HG03457 (cell line): Measurements from ENCODE around the gene LOX.

Experiments
- ATAC-seq: cut with Tn5 transposase; IDR thresholded peaks from one replicate; pipeline ENCODE4 v1.9.1; 2021; ENCODE audit warnings: moderate number of reproducible peaks; ENCODE audit not compliant: unreplicated experiment

The LOX gene, protein sequence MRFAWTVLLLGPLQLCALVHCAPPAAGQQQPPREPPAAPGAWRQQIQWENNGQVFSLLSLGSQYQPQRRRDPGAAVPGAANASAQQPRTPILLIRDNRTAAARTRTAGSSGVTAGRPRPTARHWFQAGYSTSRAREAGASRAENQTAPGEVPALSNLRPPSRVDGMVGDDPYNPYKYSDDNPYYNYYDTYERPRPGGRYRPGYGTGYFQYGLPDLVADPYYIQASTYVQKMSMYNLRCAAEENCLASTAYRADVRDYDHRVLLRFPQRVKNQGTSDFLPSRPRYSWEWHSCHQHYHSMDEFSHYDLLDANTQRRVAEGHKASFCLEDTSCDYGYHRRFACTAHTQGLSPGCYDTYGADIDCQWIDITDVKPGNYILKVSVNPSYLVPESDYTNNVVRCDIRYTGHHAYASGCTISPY

DNA sequence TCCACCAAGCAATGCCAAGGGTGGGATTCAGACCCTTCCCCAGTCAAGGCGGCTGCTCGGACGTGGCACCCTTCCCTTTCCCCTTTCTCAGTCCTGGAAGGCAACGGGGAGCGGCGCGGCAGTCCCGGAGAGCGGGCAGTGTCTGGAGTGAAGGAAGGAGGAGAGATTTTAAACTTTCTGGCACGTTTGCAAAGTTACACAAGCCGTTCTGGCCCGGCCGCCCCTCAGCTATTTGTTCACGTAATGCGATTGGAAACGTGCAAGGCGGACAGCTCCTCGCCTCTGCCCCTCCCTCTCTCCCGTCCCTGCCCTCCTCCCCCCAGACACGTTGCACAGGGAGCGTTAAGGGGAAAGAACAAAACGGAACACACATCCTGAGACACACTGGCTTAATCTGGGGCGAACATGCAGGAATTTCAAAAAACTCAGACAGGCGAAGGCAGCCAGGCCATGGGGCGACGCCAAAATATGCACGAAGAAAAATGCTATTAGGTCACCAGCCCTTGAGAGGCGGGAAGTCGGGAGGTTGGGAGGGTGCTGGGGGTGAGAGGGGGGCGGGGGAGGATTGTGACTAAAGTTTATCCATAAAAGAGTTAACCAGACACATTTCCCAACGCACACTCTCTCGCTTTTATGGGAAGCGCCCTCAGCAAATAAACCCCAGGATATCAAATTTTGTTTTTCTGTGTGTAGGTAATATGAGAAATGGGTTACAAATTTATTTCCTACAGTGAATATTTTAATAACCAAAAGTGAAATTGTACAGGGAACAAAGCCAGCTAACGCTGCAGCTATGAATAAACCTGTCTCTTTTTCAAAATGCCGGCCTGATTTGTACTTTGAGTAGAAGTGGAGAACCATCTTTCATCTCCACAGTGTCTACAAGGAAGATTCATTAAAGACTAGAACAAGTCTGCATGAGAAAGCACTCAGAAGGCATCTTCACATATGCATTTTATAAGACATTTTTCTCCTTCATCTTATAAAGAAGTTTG lies at the start of gene LOX:
TSS of gene LOX (minus strand) at position 144 of the 995 bp plus-strand sequence. CDS start 274 bp downstream, outside the sequence.
- ATAC-seq = no peak

DNA sequence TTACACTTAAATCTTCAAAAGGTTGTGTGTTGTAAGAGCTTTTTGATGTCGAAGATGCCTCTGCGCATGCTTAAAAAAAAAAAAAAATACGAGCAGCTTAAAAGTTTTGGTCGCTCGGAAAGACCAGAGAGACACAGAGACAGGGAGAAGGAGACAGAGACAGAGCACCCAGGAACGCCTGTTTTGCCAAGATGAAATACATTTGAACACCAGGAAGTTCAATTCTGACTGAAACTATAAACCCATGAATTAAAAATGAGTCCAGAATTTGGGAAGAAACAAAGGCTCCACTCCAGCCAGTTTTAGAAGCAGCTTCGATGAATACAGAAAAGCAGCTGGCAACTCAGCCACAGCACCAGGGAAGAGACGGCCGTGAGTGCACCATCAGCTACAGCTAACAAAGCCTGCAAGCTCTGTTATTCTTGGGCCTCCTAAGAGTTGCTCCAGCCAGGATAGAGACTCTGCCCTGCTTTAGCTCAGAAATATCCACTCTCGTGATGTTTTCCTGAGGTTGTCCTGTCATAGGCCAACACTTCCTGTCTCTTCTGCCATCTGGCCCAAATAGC lies 48.8 kb upstream of the LOX start:
- ATAC-seq = no peak

DNA sequence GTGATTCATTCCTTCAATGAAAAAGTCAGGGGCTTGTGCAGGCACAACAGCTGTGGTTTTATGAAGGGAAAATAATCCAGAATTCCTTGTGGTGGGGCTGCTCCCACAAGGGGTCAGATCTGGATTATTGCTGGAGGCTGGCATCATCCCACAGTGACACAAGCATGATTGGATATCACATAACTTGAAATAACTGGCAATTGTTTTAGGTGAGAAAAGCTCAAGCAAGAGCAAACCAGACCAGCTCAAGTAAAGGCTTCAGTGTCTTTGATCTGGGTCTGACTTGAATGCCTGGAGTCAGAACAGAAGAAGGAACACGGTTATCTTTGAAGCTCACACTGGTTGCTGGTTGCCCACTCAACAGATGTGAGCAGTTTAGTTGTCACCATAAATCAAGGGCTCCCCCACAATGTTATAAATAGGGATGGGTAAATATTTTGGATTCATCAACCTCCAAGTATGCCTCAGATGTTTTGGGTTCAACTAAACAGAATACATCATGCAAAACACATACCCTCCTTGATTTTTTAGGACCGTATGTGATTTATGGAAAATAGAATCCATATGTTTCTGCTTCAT lies 48.2 kb upstream of the LOX start:
- ATAC-seq = no peak

DNA sequence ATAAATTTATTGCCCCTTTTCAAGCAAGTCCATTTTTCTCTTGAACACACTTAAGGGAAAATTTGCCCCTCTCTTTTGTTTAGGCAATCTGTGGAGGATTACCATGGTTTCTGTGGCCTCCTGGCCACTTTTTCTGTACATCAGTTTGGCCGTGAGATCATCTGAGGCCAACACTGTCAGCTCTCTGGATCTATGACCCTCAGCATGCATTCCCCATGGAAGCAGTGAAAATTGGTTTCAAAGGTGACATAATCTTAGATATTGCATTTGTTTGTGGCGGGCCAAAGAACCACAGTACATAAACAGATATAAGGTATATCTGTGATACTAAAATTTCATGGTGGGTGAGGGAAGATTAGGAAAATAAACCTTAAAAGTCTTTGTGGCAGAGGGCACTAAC lies 46.7 kb upstream of the LOX start:
- no peak for ATAC-seq

DNA sequence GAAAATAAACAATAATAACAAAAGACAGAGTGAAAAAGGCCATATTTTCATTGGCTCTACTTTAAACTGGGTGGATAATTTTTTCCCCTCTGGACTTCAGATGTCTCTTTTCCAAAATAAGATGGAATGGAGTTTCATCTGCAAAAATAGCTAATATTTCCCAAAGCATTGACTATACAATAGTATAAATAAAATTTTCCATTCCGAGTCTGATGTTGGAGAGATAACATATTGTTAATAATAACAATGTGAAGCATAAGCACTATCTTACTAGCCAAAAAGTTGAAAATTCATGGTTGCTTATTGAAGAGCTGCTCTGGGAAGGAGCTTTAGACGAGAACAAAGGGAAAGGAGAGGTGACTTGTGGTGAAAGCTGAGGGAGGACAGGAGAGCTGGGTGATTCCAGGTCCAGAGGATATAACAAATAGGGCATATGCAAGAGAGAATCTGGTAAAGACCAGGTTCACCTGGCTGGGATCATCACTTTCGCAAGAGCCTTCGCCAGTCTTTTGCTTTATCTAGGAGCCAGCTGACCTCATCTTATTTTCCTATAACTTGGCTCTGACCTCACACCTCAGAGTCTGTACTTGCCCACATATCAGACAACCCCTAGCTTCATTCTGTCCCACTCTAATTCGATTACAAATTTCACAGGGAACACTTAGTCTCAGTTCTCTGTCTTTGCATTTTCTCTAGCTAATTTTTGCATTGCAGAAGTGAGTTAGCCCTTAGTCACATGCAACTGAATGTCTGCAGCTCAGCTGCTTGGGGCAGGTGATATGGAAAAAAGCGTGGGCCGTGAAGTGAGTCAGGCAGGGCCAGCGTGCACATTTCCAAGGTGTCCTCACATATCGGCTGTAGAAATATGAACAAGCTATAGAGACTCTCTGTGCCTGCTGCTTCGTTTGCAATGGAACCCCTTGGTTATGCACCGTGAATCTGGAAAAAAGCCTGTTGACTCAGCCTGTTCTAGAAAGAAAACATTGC lies 43.7 kb upstream of the LOX start:
- ATAC-seq = no peak

DNA sequence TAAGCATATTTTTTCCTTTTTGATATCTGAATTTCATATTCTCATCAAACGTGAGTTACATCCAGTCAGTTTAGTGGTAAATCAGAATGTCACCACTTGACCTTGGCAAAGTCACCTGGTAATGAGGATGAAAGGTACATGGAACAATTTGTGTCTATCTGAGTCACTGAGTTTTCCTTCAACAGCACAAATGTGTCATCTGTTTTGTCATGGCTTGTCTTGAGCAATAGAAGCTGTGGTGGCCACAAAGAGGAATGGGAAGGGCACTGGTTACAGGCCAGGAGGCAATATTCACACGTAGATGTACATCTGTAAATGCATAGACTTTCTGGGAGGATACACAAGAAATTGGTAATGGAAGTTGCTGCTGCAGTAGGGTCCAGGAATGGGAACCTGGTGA lies 42.9 kb upstream of the LOX start:
- ATAC-seq = no peak

DNA sequence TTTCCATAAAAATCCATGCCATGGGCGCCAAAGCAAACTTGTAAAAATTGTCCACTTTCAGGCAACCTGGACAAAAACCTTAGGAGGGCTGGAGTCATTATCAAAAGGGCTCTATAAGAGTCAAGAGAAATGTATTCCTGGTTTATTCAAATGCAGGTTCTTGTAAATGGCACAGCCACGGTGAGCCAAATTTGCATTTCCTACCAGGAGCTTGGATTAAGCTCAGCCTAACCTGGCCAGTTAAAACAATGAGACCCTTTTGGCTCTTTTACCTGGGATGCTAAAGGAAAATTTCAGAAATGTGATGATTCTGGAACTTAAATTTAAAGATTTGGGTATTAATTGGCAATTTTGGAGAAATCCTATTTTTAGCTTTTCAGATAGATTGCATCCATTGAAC lies 42.4 kb upstream of the LOX start:
- ATAC-seq = no peak

DNA sequence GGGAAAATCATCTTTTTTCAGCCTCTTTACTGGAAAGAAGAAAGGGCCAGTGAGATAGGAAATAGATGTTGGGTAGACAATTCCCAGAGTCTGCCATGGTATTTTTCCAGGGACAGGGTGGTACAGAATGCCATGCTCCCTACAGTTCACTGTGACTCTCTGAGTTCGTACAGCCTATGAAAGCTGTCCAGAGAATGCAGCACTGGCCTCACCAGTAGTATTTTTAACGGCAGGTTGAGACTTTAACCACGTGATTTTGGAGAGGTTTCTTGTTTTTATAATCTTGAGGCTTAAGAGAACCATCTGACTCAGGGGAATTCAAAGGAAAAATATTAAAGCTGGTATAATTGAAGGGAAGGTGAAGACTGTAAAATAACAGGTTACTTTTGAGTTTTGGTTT lies 41.1 kb upstream of the LOX start:
- ATAC-seq = no peak

DNA sequence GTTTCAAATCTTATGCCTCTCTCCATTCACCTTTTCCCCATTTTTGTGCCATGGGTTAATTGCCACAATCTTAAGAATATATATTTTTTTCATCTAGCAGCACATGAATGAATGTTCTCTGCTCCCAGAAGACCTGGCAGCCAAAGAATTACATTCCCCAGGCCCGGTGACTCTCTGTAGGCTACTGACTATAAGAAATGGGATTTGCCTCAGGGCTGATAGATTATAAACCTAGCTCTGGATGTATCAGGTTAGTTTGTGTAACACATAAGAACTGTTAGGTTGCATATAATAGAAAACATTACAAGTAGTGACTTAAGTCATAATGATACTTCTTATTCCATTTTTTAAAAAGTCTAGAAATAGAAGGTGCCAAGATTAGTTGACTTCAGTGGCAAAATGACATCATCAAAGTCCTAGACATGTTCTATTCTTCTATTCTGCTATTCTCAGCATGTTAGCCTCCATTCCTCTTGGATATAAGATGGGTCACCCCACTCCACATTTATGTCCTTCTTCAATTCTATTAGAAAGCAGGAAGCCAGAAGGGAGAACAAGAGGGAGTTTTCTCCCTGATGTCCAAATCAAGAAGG lies 40.4 kb upstream of the LOX start:
- ATAC-seq = no peak

DNA sequence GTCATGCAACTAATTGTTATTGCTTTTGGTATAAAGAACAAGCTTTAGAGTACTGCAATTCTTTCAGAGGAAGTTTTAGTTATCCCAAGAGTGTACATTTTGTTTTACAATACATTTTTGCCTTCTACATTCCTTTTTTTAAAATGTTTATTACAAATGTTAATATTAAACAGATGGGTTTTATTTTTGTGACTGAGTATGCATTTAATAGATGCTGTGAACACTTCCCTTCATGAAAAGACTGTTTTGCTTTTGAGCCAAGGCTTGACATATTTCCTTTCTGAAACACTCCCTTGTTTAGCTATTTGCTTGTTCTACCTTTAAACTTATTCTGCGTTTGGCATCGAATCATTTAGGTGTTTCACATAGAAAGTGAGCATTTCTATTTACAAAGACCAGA lies 36.4 kb upstream of the LOX start:
- no peak for ATAC-seq

DNA sequence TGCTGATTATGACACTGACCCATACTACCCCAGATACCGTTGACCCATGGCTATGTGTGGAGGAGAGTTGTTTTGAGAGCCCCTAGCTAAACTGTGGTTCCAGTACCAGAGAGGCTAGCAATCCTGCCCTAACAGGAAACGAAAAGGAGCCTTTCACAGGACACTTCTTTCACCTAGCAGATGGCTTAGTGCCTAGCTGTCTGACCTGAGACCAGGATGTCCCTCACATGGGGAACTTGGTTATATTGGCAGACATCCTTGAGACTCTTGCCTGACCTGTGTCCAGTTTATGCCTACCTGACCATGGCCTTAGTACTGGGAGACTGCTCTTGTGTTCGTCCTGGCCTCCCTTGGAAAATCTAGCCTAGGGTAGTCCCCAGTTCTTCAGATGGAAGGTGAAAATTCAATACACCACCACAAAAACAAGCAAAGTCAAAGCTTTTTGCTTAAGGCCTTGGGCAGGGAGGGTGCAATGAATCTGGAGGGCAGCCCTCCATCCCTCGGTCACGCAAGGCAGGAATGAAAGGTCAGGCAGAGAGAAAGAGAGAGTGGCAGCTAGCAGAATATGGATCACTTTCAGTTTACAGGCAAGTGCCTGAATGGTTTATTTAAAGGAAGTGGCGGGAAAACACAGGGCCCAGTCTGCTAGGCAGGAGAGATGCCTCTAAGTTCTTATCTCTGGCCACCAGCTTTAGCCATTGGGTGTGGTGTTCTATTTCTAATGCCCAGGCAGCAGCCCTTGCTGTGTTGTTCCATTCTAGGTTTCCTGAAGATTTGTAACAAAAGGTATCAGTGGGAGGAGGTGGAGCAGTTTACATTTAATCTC lies 34.9 kb upstream of the LOX start:
- no peak for ATAC-seq

DNA sequence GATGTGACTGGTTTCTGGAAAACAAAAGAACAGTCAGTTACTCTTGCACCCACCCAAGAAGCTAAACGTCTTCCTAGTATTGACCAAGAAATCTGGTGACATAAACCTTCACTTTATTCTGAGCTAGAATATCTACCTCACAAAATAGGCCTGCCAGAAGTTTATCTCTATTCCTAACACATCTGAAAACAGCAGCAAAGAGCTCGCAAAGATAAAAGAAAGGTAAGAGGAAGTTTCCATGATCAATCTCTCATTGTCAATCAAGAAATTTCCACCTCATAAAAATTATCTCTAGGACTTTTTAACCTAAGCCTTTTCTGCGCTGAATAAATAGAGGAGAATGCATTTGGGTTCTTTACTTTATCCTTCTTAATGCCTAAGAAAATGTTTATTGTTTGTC lies 34.0 kb upstream of the LOX start:
- ATAC-seq = no peak

DNA sequence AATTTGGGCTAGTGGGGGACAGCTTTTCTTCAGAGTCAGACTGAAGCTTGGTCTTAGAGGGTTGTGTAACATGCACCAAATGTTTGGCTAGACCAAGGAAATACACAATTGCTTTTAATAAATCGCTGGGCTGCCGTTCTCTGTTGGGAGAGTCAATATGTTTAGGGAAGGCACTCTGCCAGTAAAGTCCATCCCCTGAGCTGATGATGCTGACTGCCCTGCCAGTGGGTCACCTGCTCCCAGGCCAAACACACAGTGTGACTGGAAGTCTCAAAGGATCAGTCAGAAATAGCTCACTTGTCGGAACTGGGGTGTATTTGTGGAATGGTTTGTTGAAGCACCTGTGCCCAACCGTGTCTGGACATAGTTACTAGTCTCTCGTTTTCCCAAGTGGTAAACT lies 33.4 kb upstream of the LOX start:
- ATAC-seq = no peak

DNA sequence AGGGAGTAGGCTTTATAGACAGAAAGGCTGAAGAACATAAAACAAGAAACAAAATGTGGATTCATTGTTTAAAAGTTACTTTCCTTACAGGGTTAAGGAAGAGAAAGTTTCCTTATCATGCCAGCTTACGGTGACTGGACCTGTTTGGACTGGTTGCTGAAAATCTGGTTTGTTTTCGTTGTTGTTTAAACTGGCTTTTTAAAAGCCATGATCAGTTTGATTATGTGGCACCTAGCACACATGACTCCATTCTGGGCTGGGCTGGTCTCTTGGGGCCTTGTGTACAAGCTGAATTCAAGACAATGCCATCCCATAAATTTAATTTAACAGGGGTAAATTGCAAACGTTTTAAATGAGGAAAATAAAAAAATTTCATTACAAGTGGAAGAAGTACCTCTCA lies 32.9 kb upstream of the LOX start:
- ATAC-seq = no peak

DNA sequence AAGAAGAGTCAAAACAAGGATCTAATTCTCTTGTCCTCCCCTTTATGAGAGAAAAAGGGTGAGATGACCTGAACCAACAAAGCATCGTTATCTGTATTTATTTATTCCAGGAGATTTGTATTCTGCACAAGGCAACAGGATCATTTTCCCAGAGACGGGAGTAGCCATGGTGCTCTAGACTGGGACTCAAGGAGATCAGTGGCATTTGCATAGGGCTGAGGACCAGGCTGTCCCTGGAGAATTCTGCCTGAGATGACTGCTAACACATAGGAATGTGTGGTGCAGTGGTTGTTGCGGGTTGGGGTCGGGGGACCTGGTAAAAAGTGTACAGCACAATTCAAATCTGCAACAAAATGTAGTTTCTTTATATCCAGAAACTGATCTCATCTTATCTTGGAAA lies 29.0 kb upstream of the LOX start:
- ATAC-seq = no peak

DNA sequence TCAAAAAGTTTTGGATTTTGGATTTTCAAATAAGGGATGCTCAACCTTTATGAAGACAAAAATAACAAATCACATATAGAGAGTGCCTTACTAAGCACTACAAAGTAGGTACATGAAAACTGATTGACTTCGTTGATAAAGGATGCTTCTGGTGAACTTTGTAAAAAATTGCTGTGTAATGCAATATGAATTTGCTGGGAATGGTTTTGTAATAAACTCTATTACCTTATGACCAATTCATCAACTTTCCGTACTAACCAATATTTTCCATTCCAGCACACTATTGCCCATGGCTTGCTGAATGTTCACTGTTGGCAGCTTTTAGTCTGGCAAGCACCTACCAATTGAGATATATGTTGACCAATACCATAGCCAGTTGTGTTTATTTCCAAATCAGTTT lies 27.9 kb upstream of the LOX start:
- ATAC-seq = no peak

DNA sequence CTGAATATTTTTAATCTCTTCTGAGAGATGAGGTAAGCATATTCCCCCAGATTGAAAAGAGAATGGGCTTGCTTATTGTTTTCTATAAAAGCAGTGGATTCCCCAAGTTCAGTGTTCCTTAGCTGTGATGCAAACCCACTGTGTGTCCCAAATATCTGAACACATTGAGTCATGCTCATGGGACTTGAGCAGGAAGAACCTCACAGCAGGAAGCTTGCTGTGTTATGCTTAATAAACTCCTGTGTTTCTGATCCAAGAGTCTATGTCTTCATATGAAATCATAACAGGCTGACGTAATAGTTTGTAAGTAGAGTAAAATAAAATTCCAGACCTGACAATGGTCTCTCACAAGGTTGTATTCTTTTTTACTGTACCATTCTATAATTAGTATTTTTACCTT lies 24.8 kb upstream of the LOX start:
- no peak for ATAC-seq

DNA sequence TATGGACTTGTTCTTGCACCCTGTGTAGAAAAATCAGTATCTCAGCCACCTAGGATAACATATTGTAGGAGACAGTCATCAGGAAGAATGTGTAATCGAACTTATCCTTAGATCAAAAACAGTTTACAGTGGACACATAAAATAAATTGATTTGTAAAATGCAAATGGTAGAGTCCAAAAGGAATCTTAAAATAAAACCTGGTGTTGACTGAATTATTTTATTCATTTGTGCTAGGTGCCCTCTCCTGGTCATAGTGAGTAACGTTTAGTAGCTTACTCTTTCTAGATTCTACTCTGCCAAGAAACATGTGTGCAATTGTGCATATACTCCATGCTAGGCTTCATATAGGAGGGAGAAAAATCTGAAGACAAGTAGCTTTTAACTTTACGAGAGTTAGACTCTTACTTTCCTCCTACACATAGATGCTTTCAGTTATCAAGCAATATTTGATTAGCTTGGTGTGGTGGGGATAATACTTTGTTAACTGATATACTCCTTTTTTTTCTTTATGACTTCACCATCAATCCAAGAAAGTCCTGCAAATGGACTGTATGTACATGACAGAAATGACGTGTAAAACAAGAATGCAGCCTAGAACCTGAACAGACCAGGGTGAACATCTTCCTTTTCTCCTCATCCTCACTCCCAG lies 23.7 kb upstream of the LOX start:
- no peak for ATAC-seq
